Measurements from ENCODE around the gene CEP128. TPM values are rescaled to one million over a fixed set of nuclear protein-coding genes. Genes with fewer than 3 reads are reported as not detected.

Gene CEP128
- total RNA-seq, 2 experiments from 2014 or later: 12.3 to 13.0 TPM

GRCh38 chr14:80638620-80639515 is 302.7 kb downstream of the CEP128 start:
- Mint-ChIP-seq H3K4me1 (ENCODE audit: low read depth) (no peaks in the 10 kb centered on the region), H3K36me3 (ENCODE audit: low read depth) (peaks cover 6% of the 10 kb centered on the region), H3K9me3 (no peaks in the 10 kb centered on the region), H3K4me3 (no peak overlapping the region), H3K27ac (no peak overlapping the region), H3K27me3 (no peaks in the 10 kb centered on the region)
- no peaks in the 10 kb centered on the region for H3K4me1 ChIP-seq (ENCODE audit: insufficient read depth, low read length)
- no peaks in the 10 kb centered on the region for H3K27me3 ChIP-seq (ENCODE audit: control insufficient read depth in 1 of 2, insufficient read depth in 2 of 2, low read length in 2 of 2)
- no peak overlapping the region for H3K4me3 ChIP-seq (ENCODE audit: low read length)
- ChIA-PET CTCF (no interaction called here), POLR2A (no interaction called here)
- H3K36me3 ChIP-seq (ENCODE audit: insufficient read depth, low read length): no peaks in the 10 kb centered on the region
- no peak overlapping the region for H3K27ac ChIP-seq (ENCODE audit: low read depth in 1 of 2, low read length in 2 of 2)
- intact Hi-C loops (cut with DNase I, micrococcal nuclease): no loop called here
- ATAC-seq (ENCODE audit: poor library complexity) (no peak), DNase-seq (no peak)
- H3K9me3 ChIP-seq (ENCODE audit: control insufficient read depth in 1 of 2, insufficient read depth in 1 of 2, low read length in 2 of 2): no peaks in the 10 kb centered on the region
- TF ChIP-seq CTCF (IDR thresholded peaks at IDR 0.05): no peak

- POLR2A ChIA-PET: no interaction called here
- Mint-ChIP-seq H3K27ac (no peak overlapping the region), H3K27me3 (no peaks in the 10 kb centered on the region), H3K36me3 (ENCODE audit: low read depth) (peaks cover 6% of the 10 kb centered on the region), H3K4me3 (no peak overlapping the region), H3K9me3 (no peaks in the 10 kb centered on the region), H3K4me1 (ENCODE audit: low read depth) (no peaks in the 10 kb centered on the region)
- Histone ChIP-seq H3K9me3 (ENCODE audit: control insufficient read depth in 1 of 2, insufficient read depth in 1 of 2, low read length in 2 of 2) (no peaks in the 10 kb centered on the region), H3K27ac (ENCODE audit: low read depth in 1 of 2, low read length in 2 of 2) (no peak overlapping the region), H3K36me3 (ENCODE audit: insufficient read depth, low read length) (no peaks in the 10 kb centered on the region), H3K27me3 (ENCODE audit: control insufficient read depth in 1 of 2, insufficient read depth in 2 of 2, low read length in 2 of 2) (no peaks in the 10 kb centered on the region), H3K4me3 (ENCODE audit: low read length) (no peak overlapping the region), H3K4me1 (ENCODE audit: insufficient read depth, low read length) (no peaks in the 10 kb centered on the region)
- CTCF ChIA-PET: no interaction called here
- TF ChIP-seq CTCF (IDR thresholded peaks at IDR 0.05): no peak
- ATAC-seq (ENCODE audit: poor library complexity) (no peak), DNase-seq (no peak)
- intact Hi-C loops (cut with DNase I, micrococcal nuclease): no loop called here
Measured at GRCh38 chr14:80637756-80638619, 303.6 kb downstream of the CEP128 start.

- Mint-ChIP-seq H3K36me3 (ENCODE audit: low read depth) (no peaks in the 10 kb centered on the region), H3K27me3 (no peaks in the 10 kb centered on the region), H3K4me1 (ENCODE audit: low read depth) (no peaks in the 10 kb centered on the region), H3K9me3 (no peaks in the 10 kb centered on the region), H3K27ac (no peak overlapping the region), H3K4me3 (no peak overlapping the region)
- H3K4me3 ChIP-seq (ENCODE audit: low read length): no peak overlapping the region
- no peaks in the 10 kb centered on the region for H3K9me3 ChIP-seq (ENCODE audit: control insufficient read depth in 1 of 2, insufficient read depth in 1 of 2, low read length in 2 of 2)
- no peak for TF ChIP-seq CTCF (IDR thresholded peaks at IDR 0.05)
- DNase-seq (no peak), ATAC-seq (ENCODE audit: poor library complexity) (no peak)
- intact Hi-C loops (cut with DNase I, micrococcal nuclease): no loop called here
- ChIA-PET CTCF (no interaction called here), POLR2A (no interaction called here)
- H3K27ac ChIP-seq (ENCODE audit: low read depth in 1 of 2, low read length in 2 of 2): no peak overlapping the region
- no peaks in the 10 kb centered on the region for H3K4me1 ChIP-seq (ENCODE audit: insufficient read depth, low read length)
- H3K36me3 ChIP-seq (ENCODE audit: insufficient read depth, low read length): no peaks in the 10 kb centered on the region
- no peaks in the 10 kb centered on the region for H3K27me3 ChIP-seq (ENCODE audit: control insufficient read depth in 1 of 2, insufficient read depth in 2 of 2, low read length in 2 of 2)
Measured at GRCh38 chr14:80636071-80636470, 305.5 kb downstream of the CEP128 start.
